CD4-positive, alpha-beta memory T cell (primary cell): ENCODE measurements around the gene SLCO3A1. TPM values are rescaled to one million over a fixed set of nuclear protein-coding genes. Genes with fewer than 3 reads are reported as not detected.
A peak's percentile ranks its signal among the peaks of the same experiment; 100 is the strongest.

Source experiments
- CTCF ChIA-PET: fragments of 350-600 bp; sonication (Branson Sonifier 250); formaldehyde crosslinking; loops from one replicate; lab custom pipeline; 2021; ENCODE audit warnings: inconsistent platforms; ENCODE audit not compliant: partially characterized antibody; lab: Charles Lee
- POLR2A ChIA-PET: fragments of 350-600 bp; sonication (Branson Sonifier 250); formaldehyde crosslinking; loops from one replicate; lab custom pipeline; 2021; ENCODE audit not compliant: partially characterized antibody; lab: Charles Lee
- DNase-seq, 5 donors: peaks; one replicate each; pipeline versions ENCODE4 v3.0.0 to v3.0.0-alpha.2; 2020 to 2022; ENCODE audit warnings: mixed read lengths in 1 of 5
- H3K27ac ChIP-seq: one replicate; pipeline ENCODE4 v1.7.0; 2013; ENCODE audit warnings: low read depth, low read length
- H3K27me3 ChIP-seq: 2 replicates; pipeline ENCODE4 v1.7.0; 2013; ENCODE audit warnings: mild to moderate bottlenecking, low read length, moderate library complexity; ENCODE audit not compliant: insufficient read depth
- H3K36me3 ChIP-seq: 2 replicates; pipeline ENCODE4 v1.7.0; 2013; ENCODE audit warnings: mild to moderate bottlenecking, low read length, moderate library complexity; ENCODE audit not compliant: insufficient read depth
- H3K4me1 ChIP-seq: 2 replicates; pipeline ENCODE4 v1.7.0; 2013; ENCODE audit warnings: mild to moderate bottlenecking, low read length, moderate library complexity; ENCODE audit not compliant: insufficient read depth
- H3K4me3 ChIP-seq, 2 donors: one replicate each; pipeline ENCODE4 v1.7.0; 2013; ENCODE audit warnings: low read length in 2 of 2, mild to moderate bottlenecking in 1 of 2
- H3K9me3 ChIP-seq, 2 donors: one replicate each; pipeline ENCODE4 v1.7.0; 2013; ENCODE audit warnings: low read length in 2 of 2, control low read depth in 1 of 2; ENCODE audit not compliant: control insufficient read depth in 1 of 2
- H3K27ac Mint-ChIP-seq, 7 donors: one replicate each; pipeline ENCODE4 v1.8.0; 2020 to 2021; ENCODE audit warnings: mixed read lengths in 7 of 7, mild to moderate bottlenecking in 6 of 7, inconsistent platforms in 3 of 7, moderate library complexity in 3 of 7
- H3K27me3 Mint-ChIP-seq, 2 donors: one replicate each; pipeline ENCODE4 v1.8.0; 2020 to 2021; ENCODE audit warnings: mixed read lengths in 2 of 2
- H3K36me3 Mint-ChIP-seq, 2 donors: one replicate each; pipeline ENCODE4 v1.8.0; 2020 to 2021; ENCODE audit warnings: mixed read lengths in 2 of 2, inconsistent platforms in 1 of 2, mild to moderate bottlenecking in 1 of 2
- H3K4me1 Mint-ChIP-seq, 4 donors: one replicate each; pipeline ENCODE4 v1.8.0; 2020 to 2021; ENCODE audit warnings: mixed read lengths in 4 of 4, mild to moderate bottlenecking in 1 of 4
- H3K4me3 Mint-ChIP-seq, 8 donors: one replicate each; pipeline ENCODE4 v1.8.0; 2020 to 2021; ENCODE audit warnings: mixed read lengths in 8 of 8, mild to moderate bottlenecking in 7 of 8, moderate library complexity in 6 of 8, inconsistent platforms in 3 of 8
- H3K9me3 Mint-ChIP-seq, 8 donors: one replicate each; pipeline ENCODE4 v1.8.0; 2020 to 2021; ENCODE audit warnings: mixed read lengths in 8 of 8, mild to moderate bottlenecking in 5 of 8, inconsistent platforms in 3 of 8, moderate library complexity in 1 of 8
- intact Hi-C: fragments of 100-400 bp; cut with micrococcal nuclease; formaldehyde crosslinking; loops from one replicate; pipeline ENCODE4 v1.15.1; 2023
- polyA plus RNA-seq, 2 donors: library from polyadenylated mRNA; unstranded; fragments of 300-500 nt; fragmentation: Illumina TruSeq; gene quantifications; one replicate each; pipeline ENCODE4 v1.2.3, GENCODE V29; 2021
- total RNA-seq, 2 experiments: library from RNA; stranded (reverse); gene quantifications; one replicate each; pipeline ENCODE4 v1.2.3, GENCODE V29; 2021

The SLCO3A1 gene
- total RNA-seq (10 to 100 TPM; 30.9 to 31.5 TPM), polyA plus RNA-seq (10 to 100 TPM; 32.4 to 61.3 TPM)

GRCh38 chr15:91853511-91853947 is at the start of gene SLCO3A1:
SLCO3A1 (plus strand) TSS chr15:91853708.
- POLR2A ChIA-PET, result interaction anchor here (0.9 to 2.9 kb wide), 8 partner anchors 10 to 224 kb away, joined by 3 to 26 read pairs (median 6); no protein-coding TSS in a partner anchor
- DNase-seq, result peak; percentile 77 to 86 (median 80)
- peaks cover 53 to 85% (median 65%) of the 10 kb centered on the region in 4 donors for H3K4me1 Mint-ChIP-seq
- Histone ChIP-seq H3K27ac (peak within 1 kb of the TSS; percentile 87), H3K36me3 (no peaks in the 10 kb centered on the region), H3K9me3 (no peaks in the 10 kb centered on the region), H3K4me3 (peak within 1 kb of the TSS; percentile 7 to 74), H3K4me1 (peaks cover 75% of the 10 kb centered on the region), H3K27me3 (no peaks in the 10 kb centered on the region)
- CTCF ChIA-PET, result interaction anchor here (1.0 to 9.6 kb wide), 10 partner anchors 8 to 229 kb away, joined by 3 to 117 read pairs (median 6); no protein-coding TSS in a partner anchor
- H3K27ac Mint-ChIP-seq, result peak within 1 kb of the TSS; percentile 93 to 98 (median 96)
- H3K27me3 Mint-ChIP-seq, result no peaks in the 10 kb centered on the region
- peak within 1 kb of the TSS; percentile 90 to 96 (median 93) for H3K4me3 Mint-ChIP-seq
- intact Hi-C loops, result loop anchor here (1.0 kb wide), 2 partner anchors 224 to 550 kb away; no protein-coding TSS in a partner anchor
- peaks cover 0 to 13% of the 10 kb centered on the region in 2 donors for H3K36me3 Mint-ChIP-seq
- H3K9me3 Mint-ChIP-seq, result peaks cover 0 to 2% (median 0%) of the 10 kb centered on the region in 8 donors

- POLR2A ChIA-PET, result no interaction called here
- intact Hi-C loops, result no loop called here
- CTCF ChIA-PET, result no interaction called here
- Mint-ChIP-seq H3K4me1 (peaks cover 0 to 2% (median 0%) of the 10 kb centered on the region in 4 donors), H3K36me3 (no peaks in the 10 kb centered on the region), H3K27ac (no peak overlapping the region), H3K9me3 (peaks cover 0 to 11% (median 5%) of the 10 kb centered on the region in 8 donors), H3K4me3 (no peak overlapping the region), H3K27me3 (peaks cover 6 to 13% of the 10 kb centered on the region in 2 donors)
- no peak overlapping the region for H3K27ac ChIP-seq
- H3K36me3 ChIP-seq, result no peaks in the 10 kb centered on the region
- no peaks in the 10 kb centered on the region for H3K4me1 ChIP-seq
- H3K4me3 ChIP-seq, result no peak overlapping the region
- H3K9me3 ChIP-seq, result no peaks in the 10 kb centered on the region
- H3K27me3 ChIP-seq, result no peaks in the 10 kb centered on the region
- no peak for DNase-seq
These were observed 46.4 kb upstream of the SLCO3A1 start for GRCh38 chr15:91807122-91807521.

GRCh38 chr15:91813924-91814323 is 39.6 kb upstream of the SLCO3A1 start:
- no peak overlapping the region for H3K27ac Mint-ChIP-seq
- intact Hi-C loops, result no loop called here
- peaks cover 9 to 10% of the 10 kb centered on the region in 2 donors for H3K27me3 Mint-ChIP-seq
- ChIA-PET POLR2A (no interaction called here), CTCF (no interaction called here)
- DNase-seq, result no peak
- peaks cover 0 to 8% of the 10 kb centered on the region in 2 donors for H3K9me3 ChIP-seq
- H3K9me3 Mint-ChIP-seq, result peaks cover 0 to 38% (median 27%) of the 10 kb centered on the region in 8 donors
- H3K4me1 Mint-ChIP-seq, result peaks cover 0 to 2% (median 0%) of the 10 kb centered on the region in 4 donors
- H3K4me3 Mint-ChIP-seq, result no peak overlapping the region
- H3K27me3 ChIP-seq, result no peaks in the 10 kb centered on the region
- H3K36me3 Mint-ChIP-seq, result peaks cover 0 to 4% of the 10 kb centered on the region in 2 donors
- no peaks in the 10 kb centered on the region for H3K36me3 ChIP-seq
- H3K4me1 ChIP-seq, result no peaks in the 10 kb centered on the region
- H3K4me3 ChIP-seq, result no peak overlapping the region
- H3K27ac ChIP-seq, result no peak overlapping the region

- intact Hi-C loops, result no loop called here
- ChIA-PET POLR2A (no interaction called here), CTCF (no interaction called here)
- Mint-ChIP-seq H3K36me3 (peaks cover 0 to 4% of the 10 kb centered on the region in 2 donors), H3K27me3 (peaks cover 10 to 18% of the 10 kb centered on the region in 2 donors), H3K4me3 (no peak overlapping the region), H3K27ac (no peak overlapping the region), H3K9me3 (peaks cover 0 to 30% (median 22%) of the 10 kb centered on the region in 8 donors), H3K4me1 (no peaks in the 10 kb centered on the region)
- H3K9me3 ChIP-seq, result peaks cover 0 to 8% of the 10 kb centered on the region in 2 donors
- H3K27ac ChIP-seq, result no peak overlapping the region
- DNase-seq, result no peak
- no peaks in the 10 kb centered on the region for H3K27me3 ChIP-seq
- no peaks in the 10 kb centered on the region for H3K36me3 ChIP-seq
- H3K4me1 ChIP-seq, result no peaks in the 10 kb centered on the region
- H3K4me3 ChIP-seq, result no peak overlapping the region
These were observed 36.6 kb upstream of the SLCO3A1 start for GRCh38 chr15:91816942-91817341.

DNA sequence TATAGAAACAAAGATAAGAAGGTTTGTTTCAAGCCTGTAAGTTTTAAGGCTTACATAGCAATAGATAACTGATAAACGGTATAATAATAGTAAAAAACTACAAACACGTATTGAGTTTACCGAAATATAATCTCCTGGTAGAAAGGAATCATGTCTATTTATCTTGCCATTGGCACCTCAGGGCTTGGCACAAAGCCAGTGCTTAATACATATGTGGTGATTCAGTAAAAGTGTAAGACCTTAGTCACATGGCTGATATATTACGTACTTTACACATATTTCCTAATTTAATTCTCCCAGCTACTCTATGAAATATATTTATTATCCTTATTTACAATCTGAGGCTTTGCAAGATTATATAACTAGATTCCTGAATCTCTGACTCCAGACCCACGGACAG is 32.0 kb upstream of the SLCO3A1 start:
- POLR2A ChIA-PET, result no interaction called here

GRCh38 chr15:91824256-91824655 is 29.3 kb upstream of the SLCO3A1 start:
- POLR2A ChIA-PET, result no interaction called here
- H3K27me3 Mint-ChIP-seq, result peaks cover 3 to 8% of the 10 kb centered on the region in 2 donors
- H3K27me3 ChIP-seq, result no peaks in the 10 kb centered on the region

More for the DNA sequence above, 32.0 kb upstream of the SLCO3A1 start:
- Mint-ChIP-seq H3K4me3 (no peak overlapping the region), H3K27me3 (peaks cover 9 to 14% of the 10 kb centered on the region in 2 donors), H3K4me1 (no peaks in the 10 kb centered on the region), H3K36me3 (no peaks in the 10 kb centered on the region), H3K9me3 (peaks cover 0 to 2% (median 0%) of the 10 kb centered on the region in 8 donors), H3K27ac (no peak overlapping the region)
- Histone ChIP-seq H3K4me1 (no peaks in the 10 kb centered on the region), H3K4me3 (no peak overlapping the region), H3K36me3 (no peaks in the 10 kb centered on the region), H3K27me3 (no peaks in the 10 kb centered on the region), H3K27ac (no peak overlapping the region), H3K9me3 (no peaks in the 10 kb centered on the region)
- CTCF ChIA-PET, result interaction anchor here (1.0 to 1.9 kb wide), 2 partner anchors 18 to 33 kb away, joined by 3 to 5 read pairs; partner anchors contain the start of gene SLCO3A1
- intact Hi-C loops, result no loop called here
- DNase-seq, result no peak

DNA sequence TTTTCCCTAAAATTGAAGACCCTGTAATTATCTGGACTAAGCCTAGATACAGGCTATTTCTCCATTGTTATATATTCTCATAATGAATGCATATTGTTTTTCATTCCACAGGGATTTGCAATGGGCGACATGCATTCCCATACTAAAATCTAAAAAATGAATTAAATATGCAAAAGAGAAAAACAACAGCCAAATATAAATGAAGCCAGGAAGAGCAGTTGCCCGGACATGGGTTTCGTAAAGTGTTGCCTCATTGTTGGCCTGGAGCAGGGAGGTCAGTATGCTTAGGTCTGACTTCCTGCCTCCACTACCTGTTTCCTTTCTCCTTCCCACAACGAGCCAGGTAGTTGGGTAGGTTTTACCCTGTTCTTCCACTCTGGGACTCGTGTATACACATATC is 27.1 kb upstream of the SLCO3A1 start:
- Mint-ChIP-seq H3K27me3 (no peaks in the 10 kb centered on the region), H3K4me1 (no peaks in the 10 kb centered on the region), H3K4me3 (no peak overlapping the region), H3K36me3 (no peaks in the 10 kb centered on the region), H3K9me3 (no peaks in the 10 kb centered on the region), H3K27ac (no peak overlapping the region)
- intact Hi-C loops, result no loop called here
- H3K4me1 ChIP-seq, result no peaks in the 10 kb centered on the region
- H3K4me3 ChIP-seq, result no peak overlapping the region
- H3K36me3 ChIP-seq, result no peaks in the 10 kb centered on the region
- POLR2A ChIA-PET, result no interaction called here
- no peaks in the 10 kb centered on the region for H3K27me3 ChIP-seq
- H3K27ac ChIP-seq, result no peak overlapping the region
- no peak for DNase-seq
- CTCF ChIA-PET, result no interaction called here
- H3K9me3 ChIP-seq, result no peaks in the 10 kb centered on the region

More at GRCh38 chr15:91824256-91824655, 29.3 kb upstream of the SLCO3A1 start:
- Mint-ChIP-seq H3K4me3 (no peak overlapping the region), H3K4me1 (no peaks in the 10 kb centered on the region), H3K36me3 (no peaks in the 10 kb centered on the region), H3K27ac (no peak overlapping the region), H3K9me3 (no peaks in the 10 kb centered on the region)
- no peak for DNase-seq
- no peaks in the 10 kb centered on the region for H3K4me1 ChIP-seq
- H3K36me3 ChIP-seq, result no peaks in the 10 kb centered on the region
- CTCF ChIA-PET, result interaction anchor here (1.1 kb wide), 1 partner anchor 9 kb away, joined by 3 read pairs; no protein-coding TSS in a partner anchor
- intact Hi-C loops, result no loop called here
- no peak overlapping the region for H3K27ac ChIP-seq
- H3K4me3 ChIP-seq, result no peak overlapping the region
- H3K9me3 ChIP-seq, result no peaks in the 10 kb centered on the region
